Transverse colon (tissue), 4 donors: Measurements from ENCODE around the gene DOCK1. TPM values are rescaled to one million over a fixed set of nuclear protein-coding genes. Genes with fewer than 3 reads are reported as not detected.

Experiments used
- DNase-seq: peaks from one replicate; pipeline ENCODE4 v3.0.0-alpha.2; 2019
- H3K27ac ChIP-seq, 4 donors: fragments of 200-600 bp; sonication (generic); 2 replicates each; pipeline ENCODE4 v1.5.1; 2016 to 2018; ENCODE audit warnings: inconsistent platforms in 4 of 4
- H3K27me3 ChIP-seq: fragments of 200-600 bp; sonication (generic); 2 replicates; pipeline ENCODE4 v1.5.1; 2017; ENCODE audit warnings: inconsistent platforms
- H3K36me3 ChIP-seq, 4 donors: fragments of 200-600 bp; sonication (generic); 2 replicates each; pipeline ENCODE4 v1.5.1; 2017 to 2019; ENCODE audit warnings: inconsistent platforms in 4 of 4
- H3K4me1 ChIP-seq, 4 donors: fragments of 200-600 bp; sonication (generic); 2 replicates each; pipeline ENCODE4 v1.5.1; 2017 to 2020; ENCODE audit warnings: inconsistent platforms in 4 of 4
- H3K4me3 ChIP-seq, 4 donors: fragments of 200-600 bp; sonication (generic); 1 replicate in 1 of 4; 2 replicates in 3 of 4; pipeline versions ENCODE4 v1.5.1 to v1.6.1; 2017 to 2019; ENCODE audit warnings: inconsistent platforms in 4 of 4
- H3K9me3 ChIP-seq, 2 donors: fragments of 200-600 bp; sonication (generic); 2 replicates each; pipeline ENCODE4 v1.5.1; 2017 to 2019; ENCODE audit warnings: inconsistent platforms in 2 of 2
- CTCF ChIP-seq, 5 experiments: fragments of 200-600 bp in 3 of 5; fragments of 450-650 bp in 2 of 5; sonication (generic) in 3 of 5; IDR thresholded peaks; 1 replicate in 2 of 5; 2 replicates in 3 of 5; pipeline ENCODE4 v1.5.1; 2016 to 2017; ENCODE audit warnings: antibody characterized with exemption in 5 of 5, inconsistent platforms in 3 of 5, mild to moderate bottlenecking in 2 of 5, moderate library complexity in 1 of 5
- EP300 ChIP-seq: sonication (generic); formaldehyde crosslinking; IDR thresholded peaks from one replicate; pipeline ENCODE4 v1.6.1; 2017; ENCODE audit warnings: antibody characterized with exemption, low read depth
- POLR2A ChIP-seq: fragments of 450-650 bp; IDR thresholded peaks from one replicate; pipeline ENCODE4 v1.6.1; 2016; ENCODE audit warnings: antibody characterized with exemption, mild to moderate bottlenecking, moderate library complexity
- POLR2AphosphoS5 ChIP-seq, 3 donors: sonication (generic); formaldehyde crosslinking; IDR thresholded peaks; one replicate each; pipeline ENCODE4 v1.6.1; 2016; ENCODE audit warnings: antibody characterized with exemption in 3 of 3
- WGBS, 2 donors: methylation state at CpG; one replicate each; pipeline ENCODE4 v1.1.5; 2018; ENCODE audit warnings: low coverage in 1 of 2; 5-methylcytosine and 5-hydroxymethylcytosine counted together
- in situ Hi-C, 4 donors: fragments of 200-750 bp; cut with MboI; loops; one replicate each; pipeline versions ENCODE4 v1.15.0 to v1.15.1; 2017; ENCODE audit warnings: low sequenced_read_pairs in 3 of 4, low pct_ligation_motif_present in 1 of 4, low pct_unique_long_range_greater_than_20kb in 1 of 4
- intact Hi-C: fragments of 100-400 bp; cut with DNase I; formaldehyde crosslinking; loops from one replicate; pipeline ENCODE4 v1.15.1; 2023; ENCODE audit warnings: low total_unique reads
- total RNA-seq, 4 donors: library from RNA; depleted of rRNA; stranded (reverse); fragments of >200 nt; gene quantifications; one replicate each; pipeline ENCODE4 v1.1.0, GENCODE V29; 2016

Gene DOCK1
- total RNA-seq, 4 donors from 2014 or later, result 75.1 to 200 (median 92.5) TPM

- DNase-seq, result peak; percentile 44
- TF ChIP-seq POLR2A, result no peak
- TF ChIP-seq CTCF (IDR thresholded peaks at IDR 0.05), result no peak
- no peak for TF ChIP-seq EP300
- no peak for TF ChIP-seq POLR2AphosphoS5 (IDR thresholded peaks at IDR 0.05)
- Histone ChIP-seq H3K36me3 (peaks cover 0 to 12% (median 3%) of the 10 kb centered on the region in 4 donors), H3K27me3 (no peaks in the 10 kb centered on the region), H3K9me3 (no peaks in the 10 kb centered on the region), H3K4me3 (no peak overlapping the region), H3K4me1 (no peaks in the 10 kb centered on the region), H3K27ac (no peak overlapping the region)
- intact Hi-C loops (no loop called here), in situ Hi-C loops (no loop called here)
- 79 to 100% methylated on average over 2 to 13 of the region's 16 CpGs for WGBS, 2 donors
Observed at GRCh38 chr10:127441350-127442219, 536.4 kb downstream of the DOCK1 start.

- H3K9me3 ChIP-seq, result no peaks in the 10 kb centered on the region
- TF ChIP-seq EP300, result no peak
- no peak for TF ChIP-seq CTCF (IDR thresholded peaks at IDR 0.05)
- TF ChIP-seq POLR2AphosphoS5 (IDR thresholded peaks at IDR 0.05), result no peak
- no peak for TF ChIP-seq POLR2A
- H3K4me1 ChIP-seq, result no peaks in the 10 kb centered on the region
- WGBS, 2 donors, result 63% methylated on average over 5 of the region's 5 CpGs; no CpG with 5 or more reads in 1 of the 2 donors
- H3K4me3 ChIP-seq, result no peak overlapping the region
- no peak overlapping the region for H3K27ac ChIP-seq
- peaks cover 0 to 12% (median 3%) of the 10 kb centered on the region in 4 donors for H3K36me3 ChIP-seq
- intact Hi-C loops, result no loop called here
- no peak for DNase-seq
- in situ Hi-C loops, result no loop called here
- H3K27me3 ChIP-seq, result no peaks in the 10 kb centered on the region
Observed at GRCh38 chr10:127442220-127442525, 536.9 kb downstream of the DOCK1 start.

- Histone ChIP-seq H3K4me3 (no peak overlapping the region), H3K27me3 (no peaks in the 10 kb centered on the region), H3K27ac (no peak overlapping the region), H3K36me3 (peaks cover 0 to 8% (median 3%) of the 10 kb centered on the region in 4 donors), H3K4me1 (no peaks in the 10 kb centered on the region), H3K9me3 (no peaks in the 10 kb centered on the region)
- in situ Hi-C loops (no loop called here), intact Hi-C loops (no loop called here)
- no peak for TF ChIP-seq POLR2A
- TF ChIP-seq POLR2AphosphoS5 (IDR thresholded peaks at IDR 0.05), result no peak
- WGBS, 2 donors, result 85 to 89% methylated on average over 7 to 13 of the region's 13 CpGs
- DNase-seq, result no peak
Observed at GRCh38 chr10:127444155-127444554, 538.9 kb downstream of the DOCK1 start.

- Histone ChIP-seq H3K4me1 (no peaks in the 10 kb centered on the region), H3K36me3 (peaks cover 0 to 11% (median 3%) of the 10 kb centered on the region in 4 donors), H3K27ac (no peak overlapping the region), H3K27me3 (no peaks in the 10 kb centered on the region), H3K9me3 (no peaks in the 10 kb centered on the region), H3K4me3 (no peak overlapping the region)
- no peak for TF ChIP-seq EP300
- TF ChIP-seq POLR2A, result no peak
- no peak for TF ChIP-seq POLR2AphosphoS5 (IDR thresholded peaks at IDR 0.05)
- TF ChIP-seq CTCF (IDR thresholded peaks at IDR 0.05), result no peak
- no peak for DNase-seq
- WGBS, 2 donors, result 87 to 89% methylated on average over 6 to 17 of the region's 17 CpGs
- intact Hi-C loops (no loop called here), in situ Hi-C loops (no loop called here)
Observed at GRCh38 chr10:127447197-127447596, 542.0 kb downstream of the DOCK1 start.
